T47D (cell line): ENCODE measurements around the gene CLUH.
"Not testable (repeated sequence)": the region's sequence is repeated elsewhere in the genome, so short reads cannot be mapped to it uniquely, and the experiment has no call there.

Experiments used
- DNase-seq, 2 experiments: peaks; one replicate each; pipeline versions ENCODE4 v3.0.0 to v3.0.0-alpha.2; 2011 to 2012; ENCODE audit warnings: low read depth in 1 of 2, low spot score in 1 of 2
- JUND ChIP-seq: IDR thresholded peaks from 2 replicates; pipeline ENCODE4 v1.6.1; 2012; ENCODE audit warnings: low read depth
- in situ Hi-C: cut with HindIII; loops from 2 replicates; pipeline ENCODE4 v1.10.0; 2016; ENCODE audit warnings: low sequenced_read_pairs, low pct_unique_long_range_greater_than_20kb

The CLUH gene

DNA sequence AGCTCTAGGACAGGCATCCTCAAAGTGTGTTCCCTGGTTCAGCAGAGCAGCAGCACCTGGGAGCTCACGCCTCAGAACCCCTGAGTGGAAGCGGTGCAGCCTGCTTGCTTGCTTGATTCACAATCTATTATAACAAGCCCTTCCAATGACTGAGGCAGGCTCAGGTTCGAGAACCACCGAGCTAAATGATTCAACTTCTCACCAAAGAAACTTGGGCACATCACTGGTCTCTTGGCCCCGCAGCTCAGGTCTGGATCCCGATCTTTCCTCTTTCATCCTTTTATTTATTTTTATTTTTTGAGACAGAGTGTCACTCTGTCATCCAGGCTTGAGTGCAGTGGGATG, 24.5 kb downstream of the CLUH start:
- no peak for TF ChIP-seq JUND
- no peak for DNase-seq
- in situ Hi-C loops = no loop called here

DNA sequence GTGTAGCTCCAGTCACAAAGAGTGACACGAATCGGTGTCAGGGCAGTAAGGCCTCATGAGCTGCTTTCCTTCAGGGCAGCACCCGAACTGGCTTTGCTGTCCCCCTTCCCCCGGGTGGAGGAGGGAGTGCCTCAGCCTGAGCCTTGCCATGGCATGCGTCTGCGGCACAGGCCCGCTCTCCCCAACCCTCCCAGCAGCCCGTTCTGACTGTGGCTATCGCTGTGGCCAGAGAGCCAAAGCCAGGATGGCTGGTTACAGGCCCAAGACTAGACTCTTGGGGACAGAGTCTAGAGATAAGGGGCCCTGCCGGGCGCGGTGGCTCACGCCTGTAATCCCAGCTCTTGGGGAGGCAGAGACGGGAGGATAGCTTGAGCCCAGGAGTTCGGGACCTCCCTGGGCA, 25.9 kb downstream of the CLUH start:
- no peak for DNase-seq
- no peak for TF ChIP-seq JUND
- in situ Hi-C loops = no loop called here

DNA sequence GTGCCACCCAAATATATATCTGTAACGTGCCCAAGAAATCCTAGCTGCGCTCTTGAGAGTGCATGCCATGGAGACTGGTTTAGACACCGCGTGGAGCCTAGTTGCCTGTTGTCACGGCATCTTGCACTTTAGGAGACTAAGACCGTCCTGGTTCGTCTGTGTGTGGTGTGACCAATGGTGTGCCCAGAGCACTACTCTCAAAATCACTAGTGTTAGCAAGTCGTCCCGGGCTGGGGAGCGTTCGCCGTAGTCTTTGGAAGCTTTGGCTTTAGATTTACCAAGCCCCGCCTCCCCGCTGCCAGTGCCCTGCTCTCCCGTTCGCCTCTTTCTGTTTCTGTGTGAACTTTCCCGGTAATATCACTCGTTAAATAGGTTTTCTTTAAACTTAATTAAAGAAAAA, 27.0 kb downstream of the CLUH start:
- no peak for DNase-seq
- TF ChIP-seq JUND = no peak
- in situ Hi-C loops = no loop called here

DNA sequence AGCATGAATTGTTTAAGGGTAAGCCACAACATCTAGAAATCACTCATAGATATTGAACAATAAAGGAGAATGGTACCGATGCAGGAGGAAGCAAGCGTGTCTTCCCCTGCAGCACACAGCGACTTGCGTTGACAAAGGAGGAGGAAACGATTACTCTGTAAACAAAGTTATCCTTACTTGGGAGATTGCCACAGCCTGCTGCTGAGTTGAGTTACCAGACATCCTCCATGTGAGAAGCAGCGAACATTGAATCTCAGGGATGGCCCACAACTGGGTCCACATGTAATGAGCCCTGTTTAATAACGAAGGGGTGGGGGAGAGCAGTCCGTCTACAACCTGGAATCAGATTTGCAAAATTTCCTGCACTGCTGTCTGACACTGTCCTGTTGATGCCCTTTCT, 27.7 kb downstream of the CLUH start:
- TF ChIP-seq JUND = no peak

DNA sequence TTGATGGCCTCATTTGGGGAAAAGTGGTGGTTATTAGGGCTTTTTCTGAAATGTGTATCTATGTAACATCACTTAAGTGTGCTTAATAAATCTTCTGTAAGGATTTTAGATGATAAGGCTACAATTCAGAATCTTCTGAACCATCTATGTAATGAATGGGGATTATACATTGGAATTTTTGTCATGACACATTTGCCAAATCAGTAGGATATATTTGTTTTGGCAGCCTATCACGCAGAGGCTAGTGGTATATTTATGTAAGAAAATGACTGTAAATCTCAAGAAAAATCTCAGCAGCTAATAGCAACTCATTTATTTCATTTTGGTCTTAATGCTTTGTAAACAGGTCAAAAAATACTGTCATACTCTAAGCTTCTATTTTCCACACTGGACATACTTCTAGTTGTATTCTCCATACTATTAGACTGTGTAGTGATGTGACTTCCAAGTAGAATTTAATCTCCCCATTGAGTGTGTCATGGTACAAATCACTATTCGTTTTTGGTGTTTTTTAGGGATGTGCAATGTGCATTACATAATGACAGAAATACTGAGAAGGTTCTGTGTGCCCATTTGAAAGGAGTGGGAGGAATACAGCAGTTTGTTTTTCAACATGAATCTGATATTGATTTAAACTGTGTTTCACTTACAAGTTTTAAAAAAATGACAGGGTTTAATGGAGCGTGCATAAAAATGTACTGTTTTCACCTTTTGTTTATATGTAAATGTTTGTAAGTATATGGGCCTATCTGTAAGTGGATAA, 29.2 kb downstream of the CLUH start:
- DNase-seq = no peak
- no peak for TF ChIP-seq JUND
- in situ Hi-C loops = no loop called here

More for the DNA sequence above, 27.7 kb downstream of the CLUH start:
- in situ Hi-C loops = no loop called here
- peak in 1 of 2 experiments; percentile 70 for DNase-seq

DNA sequence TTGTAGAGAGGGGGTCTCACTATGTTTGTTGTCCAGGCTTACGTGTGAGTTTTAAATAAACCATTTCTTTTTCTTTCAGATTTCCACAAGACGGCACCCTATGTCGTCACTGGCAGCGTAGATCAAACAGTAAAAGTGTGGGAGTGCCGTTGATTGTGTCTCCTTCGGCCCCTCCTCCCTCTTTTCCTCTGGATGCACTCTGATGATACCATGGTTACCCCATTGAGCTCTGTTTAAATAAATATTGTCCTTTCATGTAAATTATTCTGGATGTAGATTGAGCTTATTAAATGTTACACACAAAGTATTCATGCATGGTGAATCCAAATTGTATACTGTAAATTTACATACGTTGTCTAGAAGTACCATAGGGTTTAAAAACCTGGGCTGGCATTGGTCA, 29.9 kb downstream of the CLUH start:
- in situ Hi-C loops = no loop called here
- no peak for TF ChIP-seq JUND
- DNase-seq = no peak

DNA sequence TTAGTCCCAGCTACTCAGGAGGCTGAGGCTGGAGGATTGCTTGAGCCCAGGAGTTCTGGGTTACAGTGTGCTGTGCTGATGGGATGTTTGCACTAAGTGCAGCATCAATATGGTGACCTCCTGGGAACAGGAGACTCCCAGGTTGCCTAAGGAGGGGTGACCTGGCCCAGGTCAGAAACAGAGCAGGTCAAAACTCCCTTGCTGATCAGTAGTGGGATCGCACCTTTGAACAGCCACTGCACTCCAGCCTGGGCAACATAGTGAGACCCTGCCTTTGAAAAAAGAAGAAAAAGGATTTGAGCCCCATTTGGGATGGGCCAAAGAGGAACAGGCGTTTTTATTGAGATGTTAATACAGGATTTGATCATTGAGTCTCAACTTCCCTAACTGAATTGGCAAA, 30.6 kb downstream of the CLUH start:
- TF ChIP-seq JUND = no peak
- DNase-seq = no peak
- in situ Hi-C loops = no loop called here

DNA sequence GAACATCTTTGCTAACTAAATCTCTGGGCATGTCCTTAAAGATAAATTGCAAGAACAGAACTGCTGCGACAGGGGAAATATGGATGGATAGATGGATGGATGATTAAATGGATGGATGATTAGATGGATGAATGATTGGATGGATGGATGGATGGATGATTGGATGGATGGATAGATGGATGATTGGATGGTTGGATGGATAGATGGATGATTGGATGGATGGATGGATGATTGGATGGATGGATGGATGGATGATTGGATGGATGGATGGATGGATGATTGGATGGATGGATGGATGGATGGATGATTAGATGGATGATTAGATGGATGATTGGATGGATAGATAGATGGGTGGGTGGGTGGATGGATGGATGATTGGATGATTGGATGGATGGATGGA, 32.3 kb downstream of the CLUH start:
- in situ Hi-C loops, DNase-seq: not testable (repeated sequence)

DNA sequence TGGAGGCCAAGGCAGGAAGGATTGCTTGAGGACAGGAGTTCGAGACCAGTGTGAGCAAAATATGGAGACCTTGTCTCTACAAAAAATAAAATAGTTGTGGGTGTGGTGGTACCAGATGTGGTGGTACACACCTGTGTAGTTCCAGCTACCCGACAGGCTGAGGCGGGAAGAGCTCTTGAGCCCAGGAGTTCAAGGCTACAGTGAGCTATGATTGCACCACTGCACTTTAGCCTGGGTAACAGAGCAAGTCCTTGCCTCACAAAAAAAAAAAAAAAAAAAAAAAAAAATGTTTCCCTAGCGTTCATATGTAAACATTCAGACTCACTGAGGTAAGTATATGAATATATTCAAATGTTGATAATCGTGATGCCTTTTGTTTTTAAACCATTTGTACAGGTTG, 39.5 kb downstream of the CLUH start:
- DNase-seq = no peak
- in situ Hi-C loops = no loop called here
- TF ChIP-seq JUND = no peak

DNA sequence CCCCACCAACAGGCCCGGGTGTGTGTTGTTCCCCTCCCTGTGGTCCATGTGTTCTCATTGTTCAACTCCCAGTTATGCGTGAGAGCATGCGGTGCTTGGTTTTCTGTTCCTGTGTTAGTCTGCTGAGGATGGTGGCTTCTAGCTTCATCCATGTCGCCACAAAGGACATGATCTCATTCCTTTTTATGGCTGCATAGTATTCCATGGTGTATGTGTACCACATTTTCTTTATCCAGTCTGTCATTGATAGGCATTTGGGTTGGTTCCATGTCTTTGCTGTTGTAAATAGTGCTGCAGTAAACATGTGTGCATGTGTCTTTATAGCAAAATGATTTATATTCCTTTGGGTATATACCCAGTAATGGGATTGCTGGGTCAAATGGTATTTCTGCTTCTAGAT, 51.2 kb downstream of the CLUH start:
- in situ Hi-C loops, DNase-seq: not testable (repeated sequence)

DNA sequence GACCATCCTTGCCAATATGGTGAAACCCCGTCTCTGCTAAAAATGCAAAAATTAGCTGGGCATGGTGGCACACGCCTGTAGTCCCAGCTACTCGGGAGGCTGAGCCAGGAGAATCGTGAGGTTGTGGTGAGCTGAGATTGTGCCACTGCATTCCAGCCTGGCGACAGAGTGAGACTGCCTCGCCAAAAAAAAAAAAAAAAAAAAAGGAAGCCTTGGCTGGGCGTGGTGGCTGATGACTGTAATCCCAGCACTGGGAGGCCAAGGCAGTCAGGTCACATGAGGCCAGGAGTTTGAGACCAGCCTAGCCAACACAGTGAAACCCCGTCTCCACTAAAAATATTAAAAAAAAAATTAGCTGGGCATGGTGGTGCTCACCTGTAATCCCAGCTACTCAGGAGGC, 52.2 kb downstream of the CLUH start:
- DNase-seq, in situ Hi-C loops: not testable (repeated sequence)

DNA sequence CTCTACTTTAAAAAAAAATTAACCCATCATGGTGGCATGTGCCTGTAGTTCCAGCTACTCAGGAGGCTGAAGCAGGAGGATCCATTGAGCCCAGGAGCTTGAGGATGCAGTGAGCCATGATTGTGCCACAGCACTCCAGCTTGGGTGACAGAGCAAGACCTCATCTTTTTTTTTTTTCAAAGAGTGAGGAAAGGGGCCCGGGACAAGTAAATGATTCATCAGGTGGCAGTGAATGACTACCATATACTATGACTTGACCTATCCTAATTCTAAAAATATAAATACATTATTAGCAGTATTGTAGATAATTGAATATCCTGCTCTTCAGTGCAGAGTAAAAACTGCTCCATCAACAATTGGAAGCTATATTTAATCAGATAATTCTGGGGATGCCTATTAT, 55.3 kb downstream of the CLUH start:
- no peak for TF ChIP-seq JUND
- in situ Hi-C loops = no loop called here
- DNase-seq = no peak

DNA sequence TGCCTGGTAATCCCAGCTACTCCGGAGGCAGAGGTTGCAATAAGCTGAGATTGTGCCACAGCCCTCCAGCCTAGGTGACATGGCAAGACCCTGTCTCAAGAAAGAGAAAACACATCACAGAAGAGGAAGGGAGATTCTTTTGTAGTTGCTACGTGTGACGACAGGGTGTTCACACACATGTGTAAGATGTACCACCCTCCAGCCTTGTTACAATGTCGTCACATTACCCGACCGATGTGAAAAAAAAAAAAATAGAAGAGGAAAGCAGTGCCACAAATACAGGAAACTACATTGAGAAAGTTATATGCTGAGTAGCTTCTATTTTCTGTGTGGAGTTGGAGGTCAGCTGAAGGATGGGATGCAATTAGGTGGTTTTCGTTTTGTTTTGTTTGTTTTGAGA, 56.0 kb downstream of the CLUH start:
- DNase-seq = no peak
- TF ChIP-seq JUND = no peak
- in situ Hi-C loops = no loop called here

DNA sequence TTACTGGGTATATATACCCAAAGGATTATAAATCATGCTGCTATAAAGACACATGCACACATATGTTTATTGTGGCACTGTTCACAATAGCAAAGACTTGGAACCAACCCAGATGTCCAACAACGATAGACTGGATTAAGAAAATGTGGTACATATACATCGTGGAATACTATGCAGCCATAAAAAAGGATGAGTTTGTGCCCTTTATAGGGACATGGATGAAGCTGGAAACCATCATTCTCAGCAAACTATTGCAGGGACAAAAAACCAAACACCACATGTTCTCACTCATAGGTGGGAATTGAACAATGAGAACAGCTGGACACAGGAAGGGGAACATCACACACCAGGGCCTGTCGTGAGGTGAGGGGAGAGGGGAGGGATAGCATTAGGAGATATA, 58.7 kb downstream of the CLUH start:
- DNase-seq, in situ Hi-C loops: not testable (repeated sequence)
